Aorta (tissue), 5 donors: Measurements from ENCODE around the gene NDUFB10. TPM values are rescaled to one million over a fixed set of nuclear protein-coding genes. Genes with fewer than 3 reads are reported as not detected.

Experiments used
- ATAC-seq: fragments of 200-7000 bp; cut with Tn5 transposase; one replicate; pipeline ENCODE4 v1.9.1; 2022; ENCODE audit warnings: moderate library complexity; ENCODE audit not compliant: low FRiP score
- DNase-seq, 2 donors: peaks; one replicate each; pipeline ENCODE4 v3.0.0-alpha.2; 2020
- H3K27ac ChIP-seq, 2 donors: one replicate each; pipeline ENCODE4 v1.5.1; 2013; ENCODE audit warnings: low read length in 2 of 2, mild to moderate bottlenecking in 2 of 2, moderate library complexity in 2 of 2, control low read depth in 1 of 2, inconsistent platforms in 1 of 2, low read depth in 1 of 2
- H3K27me3 ChIP-seq, 2 donors: one replicate each; pipeline ENCODE4 v1.6.1; 2013; ENCODE audit warnings: control low read depth in 1 of 2, low read length in 1 of 2, mild to moderate bottlenecking in 1 of 2, moderate library complexity in 1 of 2; ENCODE audit not compliant: insufficient read depth in 2 of 2, control insufficient read depth in 1 of 2
- H3K36me3 ChIP-seq, 2 donors: one replicate each; pipeline ENCODE4 v1.6.1; 2013; ENCODE audit warnings: control low read depth in 1 of 2, low read length in 1 of 2, mild to moderate bottlenecking in 1 of 2; ENCODE audit not compliant: insufficient read depth in 2 of 2, control insufficient read depth in 1 of 2
- H3K4me1 ChIP-seq, 2 donors: one replicate each; pipeline ENCODE4 v1.6.1; 2013; ENCODE audit warnings: low read length in 2 of 2, control low read depth in 1 of 2, mild to moderate bottlenecking in 1 of 2, moderate library complexity in 1 of 2; ENCODE audit not compliant: insufficient read depth in 2 of 2, control insufficient read depth in 1 of 2
- H3K4me3 ChIP-seq, 2 donors: one replicate each; pipeline ENCODE4 v1.5.1; 2013; ENCODE audit warnings: low read length in 2 of 2, control low read depth in 1 of 2, mild to moderate bottlenecking in 1 of 2
- H3K9me3 ChIP-seq: one replicate; pipeline ENCODE4 v1.6.1; 2013; ENCODE audit warnings: mild to moderate bottlenecking, low read length; ENCODE audit not compliant: control insufficient read depth
- WGBS, 2 donors: extraction: QIAGEN DNeasy Blood & Tissue Kit; methylation state at CpG; one replicate each; pipeline ENCODE4 v1.1.7; 2013; 5-methylcytosine and 5-hydroxymethylcytosine counted together
- intact Hi-C, 2 donors: fragments of 100-400 bp; cut with DNase I; formaldehyde crosslinking; loops; one replicate each; pipeline versions ENCODE4 v1.14.2 to v1.15.0; 2022
- polyA plus RNA-seq, 2 donors: library from polyadenylated mRNA; stranded (reverse); fragments of 200-250 nt; gene quantifications; one replicate each; pipeline ENCODE4 v1.2.3, GENCODE V29; 2013
- total RNA-seq, 2 donors: library from RNA; stranded (reverse); fragmentation: NEBNext Ultra II Directional; extraction: Animal tissue kit (Norgen Biotek cat#: 25700); gene quantifications; one replicate each; pipeline ENCODE4 v1.2.1, GENCODE V29; 2021
- donor health status: healthy with polysubstance abuse.
- donor health status: Bipolar disorder and iron deficiency.
- donor health status: DM: no; HTN: no; CAD: no.
- donor health status: DM: no; HTN: no; CAD: no.
- donor health status: DM: yes; HTN: yes; CAD: no.

Gene NDUFB10
- total and polyA plus RNA-seq, 4 donors = 80.5 to 268 (median 133) TPM

- Histone ChIP-seq H3K36me3 (peaks cover 0 to 17% of the 10 kb centered on the region in 2 donors), H3K27ac (no peak overlapping the region), H3K27me3 (no peaks in the 10 kb centered on the region), H3K4me1 (no peaks in the 10 kb centered on the region), H3K9me3 (no peaks in the 10 kb centered on the region), H3K4me3 (no peak overlapping the region)
- DNase-seq (no peak), ATAC-seq (no peak)
- intact Hi-C loops = no loop called here
- WGBS, 2 donors = 88 to 90% methylated on average over 27 to 28 of the region's 28 CpGs
Observed at GRCh38 chr16:1999866-2000514, 40.7 kb downstream of the NDUFB10 start.

DNA sequence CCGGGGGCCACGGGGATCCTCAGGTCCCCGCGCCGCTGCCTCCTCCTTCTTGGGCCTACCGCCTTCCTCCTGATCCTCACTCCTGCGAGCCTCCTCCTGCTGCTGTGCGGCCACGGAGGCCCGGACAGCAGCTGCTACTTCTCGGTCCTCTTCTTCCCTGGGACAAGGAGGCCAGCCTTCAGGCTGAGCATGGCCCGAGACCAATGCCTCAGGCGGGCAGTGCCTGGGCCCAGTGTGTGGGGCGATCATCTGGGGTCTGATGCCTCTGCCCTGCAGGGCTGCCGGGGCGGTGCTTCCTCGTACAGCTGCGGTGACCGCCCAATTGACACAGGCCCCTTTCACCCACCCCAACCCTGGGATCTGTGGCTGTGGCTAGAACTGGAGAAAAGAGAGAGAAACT is 41.7 kb downstream of the NDUFB10 start:
- intact Hi-C loops = no loop called here

DNA sequence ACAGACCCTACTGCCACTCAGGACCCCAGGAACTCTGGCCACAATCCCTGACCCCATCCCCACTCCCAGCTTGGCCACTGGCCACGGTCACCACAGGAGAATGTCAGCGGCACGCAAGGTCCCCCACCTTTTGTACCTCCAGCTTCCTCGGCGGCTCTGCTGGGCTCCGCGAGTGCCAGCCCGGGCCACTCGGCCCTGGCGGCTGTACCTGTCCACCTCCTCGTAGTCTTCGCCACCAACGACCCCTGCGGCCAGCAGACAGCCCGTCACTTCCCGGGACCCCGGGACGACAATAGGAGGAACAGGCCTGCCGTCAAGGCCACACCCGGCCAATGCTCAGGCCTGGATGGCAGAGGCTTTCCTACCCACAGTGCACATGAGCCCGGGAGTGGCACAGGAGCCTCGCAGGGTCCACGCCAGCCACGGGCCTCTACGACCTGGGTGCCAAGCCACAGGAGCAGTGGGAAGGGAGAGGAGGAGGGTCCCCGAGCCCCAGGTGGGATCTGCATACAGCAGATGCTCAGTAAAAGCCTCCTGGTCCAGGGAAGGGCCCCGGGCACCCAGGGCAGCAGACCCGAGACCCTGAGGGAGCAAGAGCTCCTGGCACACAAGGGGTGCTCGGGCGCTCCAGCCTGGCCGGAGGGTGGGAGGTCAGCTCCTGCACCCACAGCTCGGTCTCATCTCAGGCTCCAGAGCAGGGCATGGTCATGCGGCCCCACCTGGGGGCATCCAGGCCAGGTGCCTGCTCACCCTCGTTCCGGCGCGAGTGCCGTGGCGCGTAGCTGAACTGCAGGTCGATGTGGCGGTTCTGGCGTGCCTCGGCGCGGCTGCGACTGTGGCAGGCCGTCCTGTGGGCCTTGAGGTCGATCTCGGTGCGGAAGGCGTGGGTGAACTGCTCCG is 42.4 kb downstream of the NDUFB10 start:
- DNase-seq (no peak), ATAC-seq (no peak)
- 94 to 95% methylated on average over 52 to 53 of the region's 53 CpGs for WGBS, 2 donors
- H3K27me3 ChIP-seq = no peaks in the 10 kb centered on the region
- no peaks in the 10 kb centered on the region for H3K9me3 ChIP-seq
- intact Hi-C loops = no loop called here
- H3K27ac ChIP-seq = no peak overlapping the region
- H3K36me3 ChIP-seq = peaks cover 0 to 17% of the 10 kb centered on the region in 2 donors
- H3K4me3 ChIP-seq = no peak overlapping the region
- no peaks in the 10 kb centered on the region for H3K4me1 ChIP-seq

More for the DNA sequence above, 41.7 kb downstream of the NDUFB10 start:
- H3K9me3 ChIP-seq = no peaks in the 10 kb centered on the region
- DNase-seq (no peak), ATAC-seq (no peak)
- H3K27me3 ChIP-seq = no peaks in the 10 kb centered on the region
- no peak overlapping the region for H3K27ac ChIP-seq
- peaks cover 0 to 17% of the 10 kb centered on the region in 2 donors for H3K36me3 ChIP-seq
- H3K4me1 ChIP-seq = no peaks in the 10 kb centered on the region
- no peak overlapping the region for H3K4me3 ChIP-seq
- WGBS, 2 donors = 93 to 94% methylated on average over 19 of the region's 19 CpGs

- Histone ChIP-seq H3K4me1 (no peaks in the 10 kb centered on the region), H3K9me3 (no peaks in the 10 kb centered on the region), H3K27ac (no peak overlapping the region), H3K36me3 (peaks cover 0 to 17% of the 10 kb centered on the region in 2 donors), H3K4me3 (no peak overlapping the region), H3K27me3 (no peaks in the 10 kb centered on the region)
- DNase-seq (no peak), ATAC-seq (no peak)
- intact Hi-C loops = no loop called here
- WGBS, 2 donors = 92 to 93% methylated on average over 44 to 47 of the region's 47 CpGs
Observed at GRCh38 chr16:2002406-2003230, 43.3 kb downstream of the NDUFB10 start.

DNA sequence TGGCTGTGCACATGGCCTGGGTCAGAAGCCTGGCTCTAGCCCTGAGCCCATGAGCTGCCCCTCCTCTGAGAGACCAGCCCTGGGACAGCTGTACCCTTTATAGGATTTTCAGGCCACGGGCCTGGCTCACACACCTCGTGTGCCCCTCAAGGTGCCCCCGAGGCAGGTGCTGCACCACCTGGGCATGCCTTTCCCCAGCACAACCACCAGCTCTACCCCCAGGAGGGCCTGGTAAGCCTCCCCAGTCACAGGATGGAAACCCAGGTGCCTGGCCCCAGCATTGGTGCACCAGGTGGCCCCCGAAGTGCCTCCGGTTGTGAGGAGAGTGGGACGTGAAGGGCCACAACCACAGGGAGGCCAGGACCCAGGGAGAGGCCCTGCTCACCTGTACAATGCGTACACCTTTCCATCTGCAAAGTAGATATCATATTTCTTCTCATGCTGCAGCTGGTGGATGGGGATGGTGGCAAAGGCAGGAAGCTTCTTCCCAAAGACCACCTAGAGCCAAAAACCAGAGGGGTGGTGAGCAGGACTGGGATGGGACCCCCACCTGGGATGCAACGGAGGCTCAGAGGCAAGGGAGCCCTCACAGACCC is 44.0 kb downstream of the NDUFB10 start:
- H3K9me3 ChIP-seq = no peaks in the 10 kb centered on the region
- intact Hi-C loops = no loop called here
- 85 to 92% methylated on average over 8 of the region's 8 CpGs for WGBS, 2 donors
- no peak for ATAC-seq
- no peaks in the 10 kb centered on the region for H3K4me1 ChIP-seq
- no peak overlapping the region for H3K27ac ChIP-seq
- no peak for DNase-seq
- H3K4me3 ChIP-seq = no peak overlapping the region
- H3K36me3 ChIP-seq = peaks cover 0 to 15% of the 10 kb centered on the region in 2 donors
- no peaks in the 10 kb centered on the region for H3K27me3 ChIP-seq

- Histone ChIP-seq H3K27me3 (no peaks in the 10 kb centered on the region), H3K4me3 (no peak overlapping the region), H3K36me3 (peaks cover 0 to 15% of the 10 kb centered on the region in 2 donors), H3K9me3 (no peaks in the 10 kb centered on the region), H3K4me1 (no peaks in the 10 kb centered on the region), H3K27ac (no peak overlapping the region)
- peak; percentile 77 for ATAC-seq
- intact Hi-C loops = no loop called here
- DNase-seq = peak; percentile 91 to 95
- 25 to 29% methylated on average over 36 of the region's 36 CpGs for WGBS, 2 donors
Observed at GRCh38 chr16:2003827-2004641, 44.7 kb downstream of the NDUFB10 start.

DNA sequence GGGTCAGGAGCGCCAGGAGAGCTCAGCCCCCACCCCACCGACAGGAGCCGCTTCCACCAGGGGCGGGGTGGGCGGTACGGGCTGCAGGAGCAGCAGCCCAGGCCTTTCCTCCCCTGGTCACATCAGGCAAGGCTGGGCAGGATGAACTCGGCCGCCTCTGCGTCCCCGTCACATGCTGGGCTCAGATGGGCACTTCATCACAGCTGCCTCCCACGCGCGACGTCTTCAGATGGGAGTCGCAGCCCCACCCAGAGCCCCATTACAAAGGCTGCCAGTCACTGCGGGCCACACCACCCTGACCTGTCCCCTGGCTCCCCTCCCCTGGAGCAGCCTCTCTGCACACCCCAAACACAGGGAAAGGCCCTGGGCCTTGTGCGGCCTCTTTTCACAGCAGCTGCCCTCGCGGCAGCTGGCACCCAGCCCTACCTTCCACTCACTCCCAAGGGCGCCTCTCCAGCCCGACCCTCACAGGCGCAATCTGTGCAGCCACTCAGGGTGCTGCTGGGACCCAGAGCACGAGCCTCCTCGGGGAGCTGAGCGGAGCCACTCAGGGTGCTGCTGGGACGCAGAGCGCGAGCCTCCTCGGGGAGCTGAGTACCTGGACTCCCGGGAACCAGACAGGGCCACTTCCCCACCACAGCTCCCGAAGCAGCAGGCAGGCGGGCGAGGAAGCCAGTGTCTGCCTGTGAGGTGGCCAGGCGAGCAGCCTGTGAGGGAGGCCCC is 45.6 kb downstream of the NDUFB10 start:
- Histone ChIP-seq H3K27ac (no peak overlapping the region), H3K4me1 (no peaks in the 10 kb centered on the region), H3K9me3 (no peaks in the 10 kb centered on the region), H3K4me3 (no peak overlapping the region), H3K27me3 (no peaks in the 10 kb centered on the region), H3K36me3 (peaks cover 0 to 13% of the 10 kb centered on the region in 2 donors)
- intact Hi-C loops = no loop called here
- WGBS, 2 donors = 84 to 85% methylated on average over 32 to 34 of the region's 34 CpGs
- DNase-seq (no peak), ATAC-seq (no peak)
